HCT116 (cell line): Measurements from ENCODE around the gene FADS6. TPM values are rescaled to one million over a fixed set of nuclear protein-coding genes. Genes with fewer than 3 reads are reported as not detected.

Source experiments
- ATAC-seq: fragments of 200-7000 bp; cut with Tn5 transposase; 2 replicates; pipeline ENCODE4 v1.9.1; 2020; ENCODE audit warnings: mild to moderate bottlenecking, moderate library complexity
- BruUV-seq: library from RNA; stranded (reverse); fragments of 400-500 nt; replicated peaks from 2 replicates; lab custom pipeline; 2021; lab: Mats Ljungman, UMichigan
- CTCF ChIA-PET: fragments of 300-600 bp; sonication (Branson Sonifier 250); formaldehyde crosslinking; loops from one replicate; lab custom pipeline; 2021; ENCODE audit warnings: antibody characterized with exemption; lab: Charles Lee
- POLR2A ChIA-PET: fragments of 300-600, 350-600 bp; sonication (Branson Sonifier 250); formaldehyde crosslinking; loops from one replicate; lab custom pipeline; 2021; ENCODE audit warnings: antibody characterized with exemption; lab: Charles Lee
- RAD21 ChIA-PET, 2 experiments: fragments of 300-600 bp; sonication (Branson Sonifier 250); formaldehyde crosslinking; loops; one replicate each; lab custom pipeline; 2023; ENCODE audit warnings: low total read pairs in 2 of 2; ENCODE audit not compliant: uncharacterized antibody in 2 of 2, unreplicated experiment in 2 of 2, low non-redundant PET in 1 of 2; lab: Charles Lee
- DNase-seq: peaks from one replicate; pipeline ENCODE4 v3.0.0-alpha.2; 2010; ENCODE audit warnings: low read depth, low spot score
- H2AFZ ChIP-seq: fragments of 200-600 bp; shearing (Covaris generic), sonication (generic); 2 replicates; pipeline ENCODE4 v1.6.1; 2017; ENCODE audit warnings: low read depth, mixed run types, mixed read lengths, antibody characterized with exemption, low read length; ENCODE audit not compliant: poor library complexity, severe bottlenecking
- H3K27ac ChIP-seq: 2 replicates; pipeline ENCODE4 v1.5.1; 2012; ENCODE audit warnings: low read depth, low read length
- H3K27me3 ChIP-seq: fragments of 200-600 bp; sonication (generic); 2 replicates; pipeline ENCODE4 v1.6.1; 2016; ENCODE audit warnings: mixed run types, low read length, mixed read lengths; ENCODE audit not compliant: insufficient read depth
- H3K36me3 ChIP-seq, 2 experiments: fragments of 200-500 bp in 1 of 2; fragments of 200-600 bp in 1 of 2; sonication (Bioruptor generic) in 1 of 2; sonication (generic) in 1 of 2; 2 replicates each; pipeline versions ENCODE4 v1.5.1 to v1.6.1; 2014 to 2016; ENCODE audit warnings: low read length in 2 of 2, inconsistent platforms in 1 of 2, mixed read lengths in 1 of 2, mixed run types in 1 of 2; ENCODE audit not compliant: insufficient read depth in 2 of 2, control insufficient read depth in 1 of 2
- H3K4me1 ChIP-seq, 2 experiments: fragments of 200-600 bp in 1 of 2; sonication (generic) in 1 of 2; 2 replicates each; pipeline versions ENCODE4 v1.5.1 to v1.6.1; 2012 to 2017; ENCODE audit warnings: low read length in 2 of 2, inconsistent platforms in 1 of 2, mild to moderate bottlenecking in 1 of 2, mixed read lengths in 1 of 2, mixed run types in 1 of 2, moderate library complexity in 1 of 2; ENCODE audit not compliant: insufficient read depth in 2 of 2, control insufficient read depth in 1 of 2
- H3K4me2 ChIP-seq: fragments of 200-600 bp; sonication (generic); 2 replicates; pipeline ENCODE4 v1.6.1; 2017; ENCODE audit warnings: mixed run types, low read length, mixed read lengths
- H3K4me3 ChIP-seq, 2 experiments: fragments of 200-600 bp in 1 of 2; sonication (generic) in 1 of 2; replicated peaks in 1 of 2; 2 replicates each; pipeline ENCODE4 v1.5.1; 2011 to 2016; ENCODE audit warnings: low read length in 2 of 2, control low read depth in 1 of 2, low read depth in 1 of 2, mild to moderate bottlenecking in 1 of 2, mixed read lengths in 1 of 2, mixed run types in 1 of 2
- H3K79me2 ChIP-seq: fragments of 200-600 bp; sonication (generic); 2 replicates; pipeline ENCODE4 v1.6.1; 2017; ENCODE audit warnings: mild to moderate bottlenecking, mixed run types, low read length, moderate library complexity, mixed read lengths; ENCODE audit not compliant: insufficient read depth
- H3K9ac ChIP-seq: fragments of 200-600 bp; sonication (generic); 2 replicates; pipeline ENCODE4 v1.6.1; 2016; ENCODE audit warnings: low read length, mixed read lengths
- H3K9me2 ChIP-seq: fragments of 200-600 bp; sonication (generic), shearing (Covaris generic); 2 replicates; pipeline ENCODE4 v1.6.1; 2017; ENCODE audit warnings: mixed run types, mild to moderate bottlenecking, moderate library complexity; ENCODE audit not compliant: insufficient read depth
- H3K9me3 ChIP-seq, 2 experiments: fragments of 200-500 bp in 1 of 2; fragments of 200-600 bp in 1 of 2; sonication (Bioruptor generic) in 1 of 2; sonication (generic) in 1 of 2; 2 replicates each; pipeline ENCODE4 v1.6.1; 2014 to 2017; ENCODE audit warnings: low read length in 2 of 2, mixed read lengths in 2 of 2, inconsistent platforms in 1 of 2, low read depth in 1 of 2, mild to moderate bottlenecking in 1 of 2, mixed run types in 1 of 2, moderate library complexity in 1 of 2; ENCODE audit not compliant: control insufficient read depth in 1 of 2, insufficient read depth in 1 of 2
- H4K20me1 ChIP-seq: fragments of 200-600 bp; sonication (generic), shearing (Covaris generic); 2 replicates; pipeline ENCODE4 v1.6.1; 2017; ENCODE audit warnings: mixed run types, mild to moderate bottlenecking, moderate library complexity; ENCODE audit not compliant: insufficient read depth
- CBX3 ChIP-seq: IDR thresholded peaks from 2 replicates; pipeline ENCODE4 v1.6.1; 2012; ENCODE audit warnings: low read depth
- CEBPB ChIP-seq: IDR thresholded peaks from 2 replicates; pipeline ENCODE4 v1.6.1; 2012; ENCODE audit warnings: low read depth
- EGR1 ChIP-seq: IDR thresholded peaks from 2 replicates; pipeline ENCODE4 v1.6.1; 2012; ENCODE audit warnings: low read depth
- ELF1 ChIP-seq: IDR thresholded peaks from 2 replicates; pipeline ENCODE4 v1.6.1; 2012; ENCODE audit warnings: low read depth, borderline replicate concordance
- EZH2phosphoT487 ChIP-seq: fragments of 200-600 bp; IDR thresholded peaks from 2 replicates; pipeline ENCODE4 v1.6.1; 2018; ENCODE audit warnings: antibody characterized with exemption, borderline replicate concordance
- FOSL1 ChIP-seq: IDR thresholded peaks from 2 replicates; pipeline ENCODE4 v1.6.1; 2012; ENCODE audit warnings: low read depth
- JUND ChIP-seq: IDR thresholded peaks from 2 replicates; pipeline ENCODE4 v1.6.1; 2012
- POLR2A ChIP-seq: IDR thresholded peaks from 2 replicates; pipeline ENCODE4 v1.7.0; 2011; ENCODE audit warnings: borderline replicate concordance; ENCODE audit not compliant: insufficient read depth, insufficient read length; ENCODE audit errors: extremely low read depth
- POLR2AphosphoS5 ChIP-seq: IDR thresholded peaks from 2 replicates; pipeline ENCODE4 v1.6.1; 2011; ENCODE audit warnings: mild to moderate bottlenecking, low read depth, low read length, moderate library complexity
- RAD21 ChIP-seq: IDR thresholded peaks from 2 replicates; pipeline ENCODE4 v1.6.1; 2012; ENCODE audit warnings: low read depth, mild to moderate bottlenecking
- SP1 ChIP-seq: IDR thresholded peaks from 2 replicates; pipeline ENCODE4 v1.6.1; 2012; ENCODE audit warnings: low read depth
- SRF ChIP-seq: IDR thresholded peaks from 2 replicates; pipeline ENCODE4 v1.6.1; 2012; ENCODE audit warnings: low read depth
- TCF7L2 ChIP-seq: IDR thresholded peaks from 2 replicates; pipeline ENCODE4 v1.7.0; 2011; ENCODE audit warnings: borderline replicate concordance, inconsistent platforms; ENCODE audit not compliant: insufficient read depth, insufficient read length; ENCODE audit errors: extremely low read depth
- YY1 ChIP-seq: IDR thresholded peaks from 2 replicates; pipeline ENCODE4 v1.6.1; 2011; ENCODE audit warnings: low read length, low read depth, moderate library complexity, mild to moderate bottlenecking; ENCODE audit not compliant: insufficient replicate concordance; ENCODE audit errors: extremely low read depth
- ZNF274 ChIP-seq: fragments of 200-500 bp; sonication (Bioruptor generic); IDR thresholded peaks from 2 replicates; pipeline ENCODE4 v1.6.1; 2014; ENCODE audit warnings: mild to moderate bottlenecking, low read depth, low read length, inconsistent platforms
- intact Hi-C: fragments of 100-400 bp; cut with micrococcal nuclease; formaldehyde crosslinking; loops from 2 replicates; pipeline ENCODE4 v1.10.0; 2022
- total RNA-seq: library from RNA; stranded (reverse); gene quantifications from one replicate; pipeline ENCODE4 v1.2.1, GENCODE V29; 2021; ENCODE audit not compliant: unreplicated experiment
- TF ChIP-seq, protein P1 (sequence below): IDR thresholded peaks from 2 replicates; pipeline ENCODE4 v1.6.1; 2012
- TF ChIP-seq, protein P2 (sequence below): IDR thresholded peaks from 2 replicates; pipeline ENCODE4 v1.6.1; 2012
- TF ChIP-seq, protein P3 (sequence below): IDR thresholded peaks from 2 replicates; pipeline ENCODE4 v1.6.1; 2012; ENCODE audit warnings: low read depth
- TF ChIP-seq, protein P4 (sequence below), 3 experiments: fragments of 200-600 bp in 1 of 3; sonication (generic) in 1 of 3; IDR thresholded peaks in 2 of 3; conservative IDR thresholded peaks in 1 of 3; 2 replicates each; pipeline ENCODE4 v1.5.1; 2012 to 2017; ENCODE audit warnings: low read depth in 2 of 3, low read length in 2 of 3, antibody characterized with exemption in 1 of 3, borderline replicate concordance in 1 of 3, control low read depth in 1 of 3, mild to moderate bottlenecking in 1 of 3, mixed read lengths in 1 of 3, mixed run types in 1 of 3, moderate library complexity in 1 of 3; ENCODE audit not compliant: insufficient read depth in 1 of 3
- TF ChIP-seq, protein P5 (sequence below): IDR thresholded peaks from 2 replicates; pipeline ENCODE4 v1.6.1; 2011; ENCODE audit warnings: mild to moderate bottlenecking, low read length, moderate library complexity; ENCODE audit not compliant: insufficient replicate concordance; ENCODE audit errors: extremely low read depth

FADS6 gene
- total RNA-seq, 1 experiment from 2014 or later = not detected

DNA sequence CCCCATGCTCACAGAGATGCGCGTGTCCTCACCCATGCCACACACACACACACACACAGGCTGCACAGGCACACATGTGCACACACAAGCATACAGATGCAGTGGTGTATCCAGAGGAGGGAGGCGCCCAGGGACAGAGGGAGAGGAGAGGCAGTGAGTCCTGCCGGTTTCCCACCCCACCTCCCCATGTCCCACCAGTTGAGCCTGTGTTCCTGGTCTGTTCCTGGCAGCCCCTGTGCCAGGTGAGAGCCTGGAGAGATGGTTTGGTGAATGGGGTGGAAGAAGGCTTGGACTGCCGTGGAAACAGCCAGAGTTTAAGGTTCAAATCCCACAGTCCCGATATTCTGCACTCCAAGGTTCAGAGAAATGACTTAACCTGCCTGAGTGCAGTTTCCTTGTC is 10.2 kb upstream of the FADS6 start:
- RAD21 ChIA-PET = no interaction called here
- BruUV-seq = no TSS peak
- Histone ChIP-seq H3K9ac (no peak overlapping the region), H2AFZ (no peak overlapping the region), H3K4me1 (peaks cover 3 to 26% of the 10 kb centered on the region in 2 experiments), H3K36me3 (no peaks in the 10 kb centered on the region), H3K9me3 (no peaks in the 10 kb centered on the region), H3K4me2 (no peak overlapping the region), H3K9me2 (no peaks in the 10 kb centered on the region), H4K20me1 (no peaks in the 10 kb centered on the region), H3K79me2 (no peaks in the 10 kb centered on the region), H3K4me3 (no peak overlapping the region), H3K27ac (no peak overlapping the region; the same call in 1 of the 2 replicates), H3K27me3 (no peaks in the 10 kb centered on the region)
- DNase-seq (no peak), ATAC-seq (no peak)
- no peak for TF ChIP-seq FOSL1
- no peak for TF ChIP-seq EZH2phosphoT487
- no peak for TF ChIP-seq SRF
- TF ChIP-seq, protein P1, sequence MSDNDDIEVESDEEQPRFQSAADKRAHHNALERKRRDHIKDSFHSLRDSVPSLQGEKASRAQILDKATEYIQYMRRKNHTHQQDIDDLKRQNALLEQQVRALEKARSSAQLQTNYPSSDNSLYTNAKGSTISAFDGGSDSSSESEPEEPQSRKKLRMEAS = no peak
- no peak for TF ChIP-seq CEBPB
- no peak for TF ChIP-seq JUND
- TF ChIP-seq, protein P2, sequence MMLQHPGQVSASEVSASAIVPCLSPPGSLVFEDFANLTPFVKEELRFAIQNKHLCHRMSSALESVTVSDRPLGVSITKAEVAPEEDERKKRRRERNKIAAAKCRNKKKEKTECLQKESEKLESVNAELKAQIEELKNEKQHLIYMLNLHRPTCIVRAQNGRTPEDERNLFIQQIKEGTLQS = no peak
- TF ChIP-seq YY1 = no peak
- TF ChIP-seq ZNF274 = no peak
- TF ChIP-seq ELF1 = no peak
- TF ChIP-seq, protein P3, sequence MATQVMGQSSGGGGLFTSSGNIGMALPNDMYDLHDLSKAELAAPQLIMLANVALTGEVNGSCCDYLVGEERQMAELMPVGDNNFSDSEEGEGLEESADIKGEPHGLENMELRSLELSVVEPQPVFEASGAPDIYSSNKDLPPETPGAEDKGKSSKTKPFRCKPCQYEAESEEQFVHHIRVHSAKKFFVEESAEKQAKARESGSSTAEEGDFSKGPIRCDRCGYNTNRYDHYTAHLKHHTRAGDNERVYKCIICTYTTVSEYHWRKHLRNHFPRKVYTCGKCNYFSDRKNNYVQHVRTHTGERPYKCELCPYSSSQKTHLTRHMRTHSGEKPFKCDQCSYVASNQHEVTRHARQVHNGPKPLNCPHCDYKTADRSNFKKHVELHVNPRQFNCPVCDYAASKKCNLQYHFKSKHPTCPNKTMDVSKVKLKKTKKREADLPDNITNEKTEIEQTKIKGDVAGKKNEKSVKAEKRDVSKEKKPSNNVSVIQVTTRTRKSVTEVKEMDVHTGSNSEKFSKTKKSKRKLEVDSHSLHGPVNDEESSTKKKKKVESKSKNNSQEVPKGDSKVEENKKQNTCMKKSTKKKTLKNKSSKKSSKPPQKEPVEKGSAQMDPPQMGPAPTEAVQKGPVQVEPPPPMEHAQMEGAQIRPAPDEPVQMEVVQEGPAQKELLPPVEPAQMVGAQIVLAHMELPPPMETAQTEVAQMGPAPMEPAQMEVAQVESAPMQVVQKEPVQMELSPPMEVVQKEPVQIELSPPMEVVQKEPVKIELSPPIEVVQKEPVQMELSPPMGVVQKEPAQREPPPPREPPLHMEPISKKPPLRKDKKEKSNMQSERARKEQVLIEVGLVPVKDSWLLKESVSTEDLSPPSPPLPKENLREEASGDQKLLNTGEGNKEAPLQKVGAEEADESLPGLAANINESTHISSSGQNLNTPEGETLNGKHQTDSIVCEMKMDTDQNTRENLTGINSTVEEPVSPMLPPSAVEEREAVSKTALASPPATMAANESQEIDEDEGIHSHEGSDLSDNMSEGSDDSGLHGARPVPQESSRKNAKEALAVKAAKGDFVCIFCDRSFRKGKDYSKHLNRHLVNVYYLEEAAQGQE = no peak
- no peak for TF ChIP-seq RAD21
- TF ChIP-seq, protein P4, sequence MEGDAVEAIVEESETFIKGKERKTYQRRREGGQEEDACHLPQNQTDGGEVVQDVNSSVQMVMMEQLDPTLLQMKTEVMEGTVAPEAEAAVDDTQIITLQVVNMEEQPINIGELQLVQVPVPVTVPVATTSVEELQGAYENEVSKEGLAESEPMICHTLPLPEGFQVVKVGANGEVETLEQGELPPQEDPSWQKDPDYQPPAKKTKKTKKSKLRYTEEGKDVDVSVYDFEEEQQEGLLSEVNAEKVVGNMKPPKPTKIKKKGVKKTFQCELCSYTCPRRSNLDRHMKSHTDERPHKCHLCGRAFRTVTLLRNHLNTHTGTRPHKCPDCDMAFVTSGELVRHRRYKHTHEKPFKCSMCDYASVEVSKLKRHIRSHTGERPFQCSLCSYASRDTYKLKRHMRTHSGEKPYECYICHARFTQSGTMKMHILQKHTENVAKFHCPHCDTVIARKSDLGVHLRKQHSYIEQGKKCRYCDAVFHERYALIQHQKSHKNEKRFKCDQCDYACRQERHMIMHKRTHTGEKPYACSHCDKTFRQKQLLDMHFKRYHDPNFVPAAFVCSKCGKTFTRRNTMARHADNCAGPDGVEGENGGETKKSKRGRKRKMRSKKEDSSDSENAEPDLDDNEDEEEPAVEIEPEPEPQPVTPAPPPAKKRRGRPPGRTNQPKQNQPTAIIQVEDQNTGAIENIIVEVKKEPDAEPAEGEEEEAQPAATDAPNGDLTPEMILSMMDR (IDR thresholded peaks at IDR 0.05 in 2 of 3, conservative IDR thresholded peaks at IDR 0.05 in 1 of 3; ENCODE audit: borderline replicate concordance in 1 of 3, insufficient read depth in 1 of 3, low read depth in 2 of 3, low read length in 2 of 3) = no peak
- TF ChIP-seq EGR1 = no peak
- TF ChIP-seq POLR2A = no peak
- TF ChIP-seq CBX3 = no peak
- TF ChIP-seq, protein P5, sequence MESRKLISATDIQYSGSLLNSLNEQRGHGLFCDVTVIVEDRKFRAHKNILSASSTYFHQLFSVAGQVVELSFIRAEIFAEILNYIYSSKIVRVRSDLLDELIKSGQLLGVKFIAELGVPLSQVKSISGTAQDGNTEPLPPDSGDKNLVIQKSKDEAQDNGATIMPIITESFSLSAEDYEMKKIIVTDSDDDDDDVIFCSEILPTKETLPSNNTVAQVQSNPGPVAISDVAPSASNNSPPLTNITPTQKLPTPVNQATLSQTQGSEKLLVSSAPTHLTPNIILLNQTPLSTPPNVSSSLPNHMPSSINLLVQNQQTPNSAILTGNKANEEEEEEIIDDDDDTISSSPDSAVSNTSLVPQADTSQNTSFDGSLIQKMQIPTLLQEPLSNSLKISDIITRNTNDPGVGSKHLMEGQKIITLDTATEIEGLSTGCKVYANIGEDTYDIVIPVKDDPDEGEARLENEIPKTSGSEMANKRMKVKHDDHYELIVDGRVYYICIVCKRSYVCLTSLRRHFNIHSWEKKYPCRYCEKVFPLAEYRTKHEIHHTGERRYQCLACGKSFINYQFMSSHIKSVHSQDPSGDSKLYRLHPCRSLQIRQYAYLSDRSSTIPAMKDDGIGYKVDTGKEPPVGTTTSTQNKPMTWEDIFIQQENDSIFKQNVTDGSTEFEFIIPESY = no peak
- TF ChIP-seq POLR2AphosphoS5 = no peak
- no peak for TF ChIP-seq TCF7L2
- no peak for TF ChIP-seq SP1
- intact Hi-C loops = no loop called here
- POLR2A ChIA-PET = no interaction called here
- CTCF ChIA-PET = no interaction called here
